ENCODE measurements around the gene TOLLIP.

TOLLIP gene

DNA sequence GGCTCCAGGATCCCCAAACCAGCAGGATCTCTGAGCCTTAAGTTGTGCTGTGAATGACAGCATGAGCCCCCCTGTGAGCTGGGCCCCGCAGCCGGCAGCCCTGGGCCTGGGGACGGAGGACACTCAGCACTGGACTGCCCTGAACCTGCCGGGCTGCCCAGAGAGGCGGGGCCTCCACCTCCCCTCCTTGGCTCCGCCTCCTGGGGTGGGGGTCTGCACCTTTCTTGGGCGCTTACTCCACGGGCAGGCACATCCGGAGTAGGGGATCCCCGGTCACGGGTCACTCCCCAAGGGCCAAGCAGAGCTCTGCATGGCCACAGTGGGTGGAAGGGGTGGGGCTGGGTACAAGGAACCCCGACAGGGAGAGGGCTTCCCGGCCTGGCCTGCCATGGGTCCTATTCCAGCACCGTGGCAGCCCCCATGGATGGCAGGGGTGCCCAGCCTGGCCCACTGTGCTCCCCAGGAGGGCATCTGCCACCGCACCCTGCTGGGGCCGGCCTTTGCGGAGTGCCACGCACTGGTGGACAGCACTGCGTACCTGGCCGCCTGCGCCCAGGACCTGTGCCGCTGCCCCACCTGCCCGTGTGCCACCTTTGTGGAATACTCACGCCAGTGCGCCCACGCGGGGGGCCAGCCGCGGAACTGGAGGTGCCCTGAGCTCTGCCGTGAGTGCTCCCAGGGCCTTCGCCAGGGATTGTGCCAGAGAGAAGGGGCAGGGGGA lies 81.2 kb downstream of the TOLLIP start:
- no peak for DNase-seq

DNA sequence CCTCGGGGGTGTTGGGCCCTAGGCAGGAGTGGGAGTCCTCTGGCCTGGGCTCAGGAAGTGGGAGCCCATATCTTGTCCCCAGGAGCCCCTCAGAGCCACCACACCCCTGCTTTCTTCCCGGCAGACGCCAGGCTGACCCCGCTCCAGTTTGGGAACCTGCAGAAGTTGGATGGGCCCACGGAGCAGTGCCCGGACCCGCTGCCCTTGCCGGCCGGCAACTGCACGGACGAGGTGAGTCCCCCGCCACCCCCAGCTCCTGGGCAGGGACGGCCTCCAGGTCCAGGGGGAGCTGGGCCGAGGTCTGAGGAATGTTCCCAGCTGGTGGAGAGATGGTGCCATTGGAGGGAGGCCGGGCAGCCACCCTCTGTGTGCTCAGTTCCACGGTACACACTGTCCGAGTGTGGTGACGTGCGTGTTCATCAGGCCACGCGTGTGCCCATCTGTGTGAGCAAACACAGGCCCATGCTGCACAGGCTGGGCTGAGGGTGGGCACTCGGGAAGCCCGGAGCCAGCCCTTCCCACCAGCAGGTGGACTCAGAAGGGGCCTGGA lies 81.8 kb downstream of the TOLLIP start:
- no peak for DNase-seq

DNA sequence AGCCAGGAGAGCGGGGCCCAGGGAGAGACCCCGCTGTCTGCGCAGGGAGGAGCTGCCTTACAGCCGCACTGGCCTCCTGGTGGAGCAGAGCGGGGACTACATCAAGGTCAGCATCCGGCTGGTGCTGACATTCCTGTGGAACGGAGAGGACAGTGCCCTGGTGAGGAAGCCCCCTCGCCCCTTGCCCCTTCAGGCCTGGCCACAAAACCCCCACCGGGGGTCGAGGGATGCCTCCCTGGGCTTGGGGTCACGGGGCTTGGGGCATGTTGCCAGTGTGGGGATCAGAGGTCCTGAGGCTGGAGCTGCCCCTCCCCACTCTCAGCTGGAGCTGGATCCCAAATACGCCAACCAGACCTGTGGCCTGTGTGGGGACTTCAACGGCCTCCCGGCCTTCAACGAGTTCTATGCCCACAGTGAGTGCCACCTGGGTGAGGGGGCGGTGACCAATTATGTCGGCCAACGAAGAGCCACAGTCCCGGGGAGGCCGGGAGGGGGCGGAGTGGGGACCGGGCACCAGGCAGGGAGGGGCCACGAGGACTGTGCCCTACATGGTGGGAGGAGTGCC lies 82.4 kb downstream of the TOLLIP start:
- no peak for DNase-seq

DNA sequence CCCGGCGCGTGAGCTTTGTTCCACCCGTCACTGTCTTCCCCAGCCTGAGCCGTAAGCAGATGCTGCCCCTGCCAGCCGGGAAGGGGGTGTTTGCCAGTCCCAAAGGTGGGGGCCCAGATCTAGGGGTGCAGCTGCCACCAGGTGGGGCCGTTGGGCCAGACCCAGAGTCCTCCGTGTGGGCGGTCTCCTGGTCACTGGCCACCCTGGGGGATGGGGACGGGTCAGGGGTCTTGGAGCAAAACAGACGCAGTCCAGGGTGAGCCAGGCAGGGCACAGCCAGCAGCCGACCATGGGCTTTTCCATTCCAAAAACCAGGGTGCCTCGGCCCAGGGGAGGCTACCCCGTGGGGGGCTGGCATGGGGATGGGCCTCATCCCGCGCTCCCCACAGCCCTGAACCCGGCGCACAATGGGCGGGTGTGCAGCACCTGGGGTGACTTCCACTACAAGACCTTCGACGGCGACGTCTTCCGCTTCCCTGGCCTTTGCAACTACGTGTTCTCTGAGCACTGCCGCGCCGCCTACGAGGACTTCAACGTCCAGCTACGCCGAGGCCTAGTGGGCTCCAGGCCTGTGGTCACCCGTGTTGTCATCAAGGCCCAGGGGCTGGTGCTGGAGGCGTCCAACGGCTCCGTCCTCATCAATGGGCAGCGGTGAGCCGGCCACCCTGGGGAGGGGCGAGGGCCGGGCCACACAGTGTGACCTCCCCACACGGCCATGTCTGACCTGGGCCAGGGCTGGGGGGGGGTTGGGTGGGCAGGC lies 83.0 kb downstream of the TOLLIP start:
- no peak for DNase-seq

DNA sequence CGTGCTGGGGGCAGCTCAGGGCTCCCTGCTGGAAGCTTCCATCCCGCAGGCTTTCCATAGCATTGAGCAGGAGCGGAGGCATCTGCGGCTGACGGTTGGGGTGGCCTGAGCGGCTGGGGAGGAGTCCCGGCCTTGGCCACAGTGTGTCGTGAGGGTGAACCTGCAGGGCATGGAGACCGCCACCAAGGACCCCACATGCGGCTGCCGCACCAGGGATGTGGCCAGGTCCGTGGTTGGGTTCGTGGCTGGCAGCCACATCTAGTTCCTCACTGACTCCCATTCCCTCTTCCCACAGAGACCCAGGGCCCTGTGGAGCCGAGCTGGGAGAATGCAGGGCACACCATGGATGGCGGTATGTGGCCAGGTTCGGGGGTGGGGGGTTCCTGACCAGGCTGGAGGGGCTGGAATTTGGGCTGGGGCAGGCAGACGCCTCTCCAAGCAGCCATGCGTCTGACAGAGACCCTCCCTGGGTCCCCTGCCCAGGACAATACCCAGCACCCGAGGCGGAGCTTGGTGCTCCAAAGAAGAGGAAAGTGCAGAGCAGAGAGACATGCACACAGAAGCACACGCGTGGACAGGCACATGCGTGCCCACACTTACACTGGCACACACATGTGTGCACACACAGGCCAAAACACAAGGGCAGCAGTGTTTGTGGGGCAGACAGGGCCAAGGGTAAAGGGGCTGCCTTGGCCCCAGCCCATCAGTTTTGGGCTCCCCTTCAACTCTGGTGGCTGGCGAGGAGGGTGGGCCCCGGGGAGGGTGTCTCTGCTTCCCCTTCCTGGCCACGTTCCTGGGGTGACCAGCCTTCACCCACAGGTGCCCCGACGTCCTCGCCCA lies 83.8 kb downstream of the TOLLIP start:
- DNase-seq, result no peak

DNA sequence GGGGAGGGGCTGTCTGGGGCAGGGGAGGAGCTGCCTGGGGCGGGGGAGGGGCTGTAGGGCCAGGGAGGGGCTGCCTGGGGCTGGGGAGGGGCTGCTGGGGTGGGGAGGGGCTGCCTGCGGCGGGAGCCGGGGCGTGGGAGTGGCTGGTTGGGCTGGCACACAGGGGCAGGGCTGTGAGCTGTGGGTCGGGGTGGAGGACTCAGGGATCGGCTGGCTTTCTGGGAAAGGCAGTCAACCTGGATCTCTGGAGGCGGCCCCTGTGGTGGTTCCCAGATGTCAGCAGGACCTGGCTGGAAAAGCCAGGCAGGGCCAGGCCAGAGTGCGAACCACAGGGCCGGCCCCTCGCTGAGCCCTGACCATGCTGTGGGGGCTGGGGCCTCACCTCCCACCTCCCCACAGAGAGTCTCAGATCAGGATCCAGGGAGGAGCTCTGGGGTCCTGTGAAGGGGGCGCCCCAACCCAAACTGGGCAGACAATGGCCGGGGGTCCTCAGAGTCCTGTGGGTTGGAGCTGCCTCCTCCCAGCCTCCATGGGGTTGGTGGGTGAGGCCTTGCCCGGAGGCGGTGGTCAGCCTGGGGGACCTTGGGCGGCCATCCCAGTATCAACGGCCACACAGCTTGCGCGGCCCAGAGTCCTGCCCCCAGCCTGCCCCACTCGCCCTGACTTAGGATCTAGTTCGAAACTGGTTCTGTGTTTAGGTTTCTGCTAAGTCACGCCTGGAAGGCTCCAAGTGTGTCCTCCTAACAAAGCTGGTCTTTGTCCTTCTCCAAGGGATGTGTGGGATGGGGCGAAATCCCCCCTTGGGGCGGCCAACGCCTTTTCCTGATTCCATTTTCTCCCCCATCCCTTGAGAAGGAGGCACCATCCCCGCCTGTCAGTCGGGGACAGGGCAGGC lies 84.7 kb downstream of the TOLLIP start:
- no peak for DNase-seq
